DMS53 treated with DMSO at 0.1 percent for 48 hours (cell line): Measurements from ENCODE around the gene SLC25A28.

Source experiments
- DNase-seq: peaks from one replicate; lab custom pipeline; 2025; ENCODE audit not compliant: unreplicated experiment; lab: John Stamatoyannopoulos, UW

The SLC25A28 gene

GRCh38 chr10:99593312-99593711 is 26.9 kb downstream of the SLC25A28 start:
- DNase-seq = no peak

- no peak for DNase-seq
These were observed 29.4 kb downstream of the SLC25A28 start for GRCh38 chr10:99590799-99591198.

DNA sequence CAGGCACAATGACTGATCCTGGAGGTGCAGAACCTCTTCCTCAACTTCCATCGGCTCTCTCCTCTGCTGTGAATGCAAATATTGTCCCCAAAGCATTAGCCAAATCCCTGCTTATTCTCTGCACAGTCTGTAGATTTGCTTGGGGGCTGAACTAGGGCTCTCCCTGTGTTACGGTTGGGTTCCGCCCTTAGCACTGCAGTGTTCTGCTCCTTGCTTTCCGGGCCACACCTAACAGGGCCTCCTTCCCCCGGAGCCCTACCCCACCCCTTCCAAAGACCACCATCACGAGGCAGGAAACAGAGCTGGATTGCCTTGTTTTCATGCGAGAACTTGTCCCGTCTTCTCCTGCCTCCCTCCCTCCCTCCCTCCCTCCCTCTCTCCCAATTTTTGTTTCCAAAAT is 36.6 kb downstream of the SLC25A28 start:
- no peak for DNase-seq

GRCh38 chr10:99582255-99582770 is 37.9 kb downstream of the SLC25A28 start:
- no peak for DNase-seq

- DNase-seq = no peak
These were observed 40.3 kb downstream of the SLC25A28 start for GRCh38 chr10:99579971-99580370.

- no peak for DNase-seq
These were observed 46.4 kb downstream of the SLC25A28 start for GRCh38 chr10:99573790-99574189.

DNA sequence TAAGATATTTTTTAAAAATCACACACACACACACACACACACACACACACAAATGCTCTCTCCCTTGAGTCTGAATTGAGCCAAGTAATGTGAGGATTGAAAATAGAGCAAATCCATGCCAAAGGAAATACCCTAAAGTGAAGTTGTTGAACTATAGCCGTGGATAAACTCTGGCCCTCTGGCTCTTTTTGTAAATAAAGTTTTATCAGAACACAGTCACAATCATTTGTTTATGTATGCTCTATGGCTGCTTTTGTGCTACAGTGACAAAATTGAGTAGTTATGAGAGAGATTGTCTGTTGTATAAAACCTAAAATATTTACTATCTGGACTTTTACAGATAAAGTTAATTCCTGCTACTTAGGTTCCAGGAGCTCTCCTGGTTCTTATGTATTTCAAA is 48.4 kb downstream of the SLC25A28 start:
- DNase-seq = no peak

DNA sequence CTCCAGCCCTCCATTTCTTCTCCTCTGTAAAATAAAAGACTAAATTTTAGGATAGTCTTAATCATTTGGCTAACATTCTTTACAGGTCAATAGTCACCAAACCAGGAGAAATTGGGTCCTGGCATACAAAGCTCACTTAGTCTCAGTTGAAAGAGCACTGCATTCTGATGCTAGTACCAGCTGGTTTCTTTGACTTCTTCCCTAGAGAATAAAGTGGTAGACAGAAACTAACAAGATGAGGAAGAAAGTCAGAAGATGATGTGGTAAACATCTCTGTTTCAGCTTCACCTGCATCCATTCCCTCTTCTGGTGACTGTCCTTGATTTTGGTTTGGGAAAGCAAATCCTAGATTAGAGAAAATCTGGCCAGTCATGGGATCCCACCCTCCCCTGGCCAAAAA is 50.3 kb downstream of the SLC25A28 start:
- DNase-seq = no peak

DNA sequence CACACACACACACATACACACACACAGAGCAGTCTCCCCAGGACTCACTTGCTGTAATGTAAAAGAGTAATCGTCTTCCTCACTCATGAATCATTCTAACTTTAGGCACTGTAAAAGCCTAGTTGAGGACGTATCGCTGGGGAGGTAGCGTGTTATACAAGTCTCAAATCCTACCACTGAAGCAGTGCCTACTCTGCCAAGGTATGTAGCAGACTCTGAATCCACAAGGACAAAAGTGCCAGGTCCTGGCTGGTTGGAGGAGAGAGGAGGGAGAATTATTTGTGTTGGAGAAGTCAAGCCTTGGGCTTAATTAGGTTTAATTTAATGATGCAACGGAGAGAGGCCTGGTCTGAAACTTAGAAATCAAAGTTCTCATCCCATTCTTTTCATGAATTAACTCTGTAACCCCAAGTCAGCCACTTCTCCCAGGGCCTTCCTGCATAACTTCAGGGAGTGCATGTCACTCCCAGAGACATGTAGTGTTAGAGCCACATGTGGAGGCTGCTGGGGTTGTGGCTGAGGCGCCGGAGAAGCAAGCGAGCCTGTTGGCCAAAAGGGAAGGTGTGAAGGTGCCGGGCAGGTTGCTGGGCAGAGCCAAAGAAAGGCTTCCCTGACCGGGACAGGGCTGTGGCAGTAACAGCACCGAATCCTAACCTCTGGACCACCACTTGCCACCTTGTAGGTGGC is 50.8 kb downstream of the SLC25A28 start:
- no peak for DNase-seq

DNA sequence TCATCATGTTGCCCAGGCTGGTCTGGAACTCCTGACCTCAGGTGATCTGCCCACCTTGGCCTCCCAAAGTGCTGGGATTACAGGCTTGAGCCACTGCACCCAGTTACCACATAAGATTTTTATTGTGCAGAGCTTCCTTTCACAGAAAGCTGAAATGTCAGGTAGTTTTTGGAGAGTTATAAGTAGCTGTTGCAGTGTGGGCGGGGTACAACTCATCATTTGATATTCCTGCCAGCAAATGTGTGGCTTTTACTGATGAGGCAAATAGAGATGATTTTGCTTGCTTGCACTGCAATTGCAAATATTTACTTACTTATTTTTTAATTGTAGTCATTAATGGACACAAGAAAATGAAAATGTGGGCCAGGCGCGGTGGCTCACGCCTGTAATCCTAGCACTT is 55.1 kb downstream of the SLC25A28 start:
- no peak for DNase-seq

- DNase-seq = no peak
These were observed 55.9 kb downstream of the SLC25A28 start for GRCh38 chr10:99564361-99564760.

- DNase-seq = no peak
These were observed 57.6 kb downstream of the SLC25A28 start for GRCh38 chr10:99562631-99563030.
